SW480 (cell line): ENCODE results near the gene CMC2.

Experiments used
- DNase-seq: peaks from one replicate; pipeline ENCODE4 v3.0.0-alpha.2; 2016; ENCODE audit warnings: low spot score

Gene CMC2

GRCh38 chr16:81001330-81001729 lies 5.4 kb downstream of the CMC2 start:
- DNase-seq = no peak

GRCh38 chr16:81000873-81001272 lies 5.8 kb downstream of the CMC2 start:
- DNase-seq = no peak

GRCh38 chr16:80997964-80998620 lies 8.6 kb downstream of the CMC2 start:
- DNase-seq = no peak

- DNase-seq = peak; percentile 32
Measured at GRCh38 chr16:80997139-80997798, 9.4 kb downstream of the CMC2 start.

GRCh38 chr16:80996688-80997138 lies 10.0 kb downstream of the CMC2 start:
- no peak for DNase-seq

GRCh38 chr16:80994451-80994850 lies 12.2 kb downstream of the CMC2 start:
- DNase-seq = peak; percentile 42

GRCh38 chr16:80993834-80994233 lies 12.9 kb downstream of the CMC2 start:
- DNase-seq = no peak

- no peak for DNase-seq
Measured at GRCh38 chr16:80993307-80993706, 13.4 kb downstream of the CMC2 start.

GRCh38 chr16:80992676-80993293 lies 13.9 kb downstream of the CMC2 start:
- no peak for DNase-seq

- no peak for DNase-seq
Measured at GRCh38 chr16:80991792-80992430, 14.8 kb downstream of the CMC2 start.

- DNase-seq = no peak
Measured at GRCh38 chr16:80990978-80991377, 15.7 kb downstream of the CMC2 start.

GRCh38 chr16:80990577-80990976 lies 16.1 kb downstream of the CMC2 start:
- DNase-seq = no peak

GRCh38 chr16:80989801-80990200 lies 16.9 kb downstream of the CMC2 start:
- DNase-seq = no peak

- no peak for DNase-seq
Measured at GRCh38 chr16:80988756-80989155, 17.9 kb downstream of the CMC2 start.

GRCh38 chr16:80986557-80986956 lies 20.1 kb downstream of the CMC2 start:
- DNase-seq = no peak

GRCh38 chr16:80985611-80986010 lies 21.1 kb downstream of the CMC2 start:
- no peak for DNase-seq

- no peak for DNase-seq
Measured at GRCh38 chr16:80984124-80984892, 22.4 kb downstream of the CMC2 start.

GRCh38 chr16:80982646-80983045 lies 24.0 kb downstream of the CMC2 start:
- no peak for DNase-seq

GRCh38 chr16:80981103-80981502 lies 25.6 kb downstream of the CMC2 start:
- DNase-seq = no peak

GRCh38 chr16:80976946-80977345 lies 29.7 kb downstream of the CMC2 start:
- DNase-seq = no peak

GRCh38 chr16:80974649-80975376 lies 31.9 kb downstream of the CMC2 start:
- no peak for DNase-seq
